CD4-positive, alpha-beta T cell treated with Interleukin-17A for 4 hours (primary cell): Measurements from ENCODE around the gene CNN3.

Source experiments
- DNase-seq: peaks from one replicate; pipeline ENCODE4 v3.0.0-alpha.2; 2020; ENCODE audit warnings: mixed read lengths

Gene CNN3

DNA sequence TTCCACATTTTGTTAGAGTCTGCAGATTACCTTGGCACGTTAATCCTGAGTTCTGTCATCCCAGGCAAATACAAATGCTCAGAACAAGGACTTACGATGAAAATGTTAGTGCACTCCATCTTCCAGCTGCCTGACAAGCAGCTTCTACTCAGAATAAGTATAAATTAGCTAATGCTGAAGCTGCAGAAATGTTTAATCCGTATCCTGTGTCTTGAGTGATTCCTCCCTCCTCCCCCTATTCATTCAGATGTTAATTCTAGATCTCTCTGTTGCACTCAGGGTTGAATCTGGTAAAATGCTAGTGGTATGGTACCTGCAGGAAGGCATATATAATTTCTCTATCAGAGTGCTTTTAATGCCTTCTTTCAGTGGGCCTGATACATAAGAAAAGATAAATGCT is 39.8 kb downstream of the CNN3 start:
- no peak for DNase-seq

DNA sequence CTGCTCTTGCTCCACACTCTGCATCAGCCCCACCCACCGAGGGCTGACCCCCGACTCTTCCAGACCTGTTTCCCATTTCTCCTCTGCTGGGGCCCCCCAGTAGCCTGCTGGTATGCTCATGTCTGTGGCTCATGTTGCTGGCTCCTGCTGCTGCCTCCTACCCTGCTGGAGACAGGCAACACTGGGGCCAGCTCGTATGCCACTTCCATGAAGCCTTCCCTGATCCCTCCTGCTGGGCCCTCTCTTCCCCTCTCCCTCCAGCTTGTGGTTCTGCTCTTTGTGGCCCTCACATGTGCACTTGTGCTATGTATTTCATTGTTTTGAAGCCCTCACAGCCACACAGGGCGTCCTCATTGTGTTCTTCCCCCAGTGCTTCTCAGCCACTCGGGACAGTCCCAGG is 40.5 kb downstream of the CNN3 start:
- DNase-seq: no peak

DNA sequence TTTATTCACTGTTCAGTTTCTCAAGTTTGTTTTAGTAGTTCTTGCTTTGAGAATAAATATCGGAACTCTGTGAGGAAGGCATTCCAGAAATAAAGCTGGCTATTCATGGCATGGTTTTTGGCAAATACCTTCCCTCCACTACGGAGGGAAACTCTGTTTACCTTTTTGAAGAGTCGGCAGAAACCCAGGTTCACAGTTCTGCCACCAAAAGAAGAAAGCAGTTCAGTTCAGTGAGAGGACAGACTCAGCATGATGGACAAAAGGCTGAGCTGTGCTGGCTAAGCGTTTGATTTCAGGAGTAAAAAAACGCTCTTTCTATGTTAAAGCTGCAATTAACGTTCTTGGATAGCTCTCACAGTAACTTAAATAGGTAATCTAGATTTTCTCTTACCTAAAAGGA is 42.4 kb downstream of the CNN3 start:
- DNase-seq: no peak

DNA sequence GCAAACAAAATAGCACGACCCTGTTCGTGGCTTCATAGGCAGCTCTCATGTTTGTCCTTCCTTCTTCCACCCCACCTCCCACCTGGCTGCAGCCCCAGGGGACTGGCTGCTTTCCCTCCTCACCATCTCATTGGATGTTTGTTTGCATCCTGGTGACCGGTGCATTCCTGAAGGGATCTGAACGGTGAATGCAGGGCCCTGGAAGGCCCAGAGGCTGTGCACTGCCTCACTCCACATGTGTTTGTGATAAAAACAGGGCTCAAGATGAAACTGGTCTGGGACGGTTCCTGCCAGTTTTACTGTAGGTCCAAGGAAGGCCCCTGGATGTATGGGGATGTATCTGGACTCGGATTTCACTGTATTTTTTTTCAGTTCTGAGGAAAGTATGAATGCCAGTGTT is 42.8 kb downstream of the CNN3 start:
- DNase-seq: no peak

DNA sequence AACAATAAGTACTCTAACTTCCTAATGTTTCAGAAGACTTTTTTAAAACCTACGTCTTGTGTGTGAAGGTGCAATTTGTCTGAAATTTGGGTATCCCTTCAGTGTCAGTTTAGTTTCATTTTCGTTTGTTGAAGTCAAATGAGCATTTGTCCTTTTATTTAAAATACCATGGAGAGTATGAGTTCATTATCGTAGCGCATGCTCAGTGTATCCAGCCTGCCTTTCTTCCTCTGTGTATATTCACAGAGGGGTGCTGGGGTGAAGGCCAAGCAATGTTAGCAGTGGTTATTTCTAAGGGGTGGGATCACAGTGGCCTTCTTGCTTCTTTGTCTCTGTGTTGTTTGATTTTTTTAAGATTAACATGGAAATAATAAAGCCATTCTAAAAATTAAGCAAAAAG is 43.2 kb downstream of the CNN3 start:
- DNase-seq: peak; percentile 17

DNA sequence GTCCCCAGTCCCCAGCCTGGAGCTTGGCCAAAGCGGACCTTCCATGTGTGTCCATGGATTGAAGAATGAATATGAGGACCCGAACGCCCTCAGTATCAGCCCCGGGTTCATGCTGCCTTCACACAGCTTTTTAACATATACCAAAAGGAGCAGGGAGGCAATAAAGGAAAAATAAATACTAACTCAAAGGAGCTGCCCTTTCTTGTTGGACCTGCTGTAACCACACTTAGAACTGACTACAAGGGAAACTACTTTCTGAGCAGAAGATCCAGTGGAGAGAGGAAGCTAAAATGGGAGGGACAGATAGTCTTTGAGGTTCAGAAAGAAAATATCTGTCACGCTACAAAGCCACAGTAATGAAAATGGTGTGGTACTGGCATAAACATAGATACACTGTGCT is 48.6 kb downstream of the CNN3 start:
- no peak for DNase-seq

DNA sequence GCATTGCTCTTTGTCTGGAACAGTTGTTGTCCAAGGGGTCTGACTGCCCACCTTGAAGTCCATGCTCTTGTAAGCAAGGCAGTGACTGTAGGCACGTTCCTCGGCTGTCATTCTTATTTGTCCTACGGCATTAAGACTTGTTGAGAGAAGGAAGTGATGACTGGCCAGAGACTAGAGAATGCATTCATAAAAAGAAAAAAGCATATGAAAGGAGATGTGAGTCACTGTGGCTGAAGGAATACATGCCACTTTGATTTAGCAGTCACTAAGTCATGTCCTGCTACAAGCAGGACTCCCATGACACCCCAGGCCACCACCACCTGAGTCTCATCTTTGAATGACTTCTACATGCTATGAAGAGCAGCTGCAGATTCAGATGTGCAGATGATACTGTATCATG is 50.5 kb downstream of the CNN3 start:
- DNase-seq: no peak

DNA sequence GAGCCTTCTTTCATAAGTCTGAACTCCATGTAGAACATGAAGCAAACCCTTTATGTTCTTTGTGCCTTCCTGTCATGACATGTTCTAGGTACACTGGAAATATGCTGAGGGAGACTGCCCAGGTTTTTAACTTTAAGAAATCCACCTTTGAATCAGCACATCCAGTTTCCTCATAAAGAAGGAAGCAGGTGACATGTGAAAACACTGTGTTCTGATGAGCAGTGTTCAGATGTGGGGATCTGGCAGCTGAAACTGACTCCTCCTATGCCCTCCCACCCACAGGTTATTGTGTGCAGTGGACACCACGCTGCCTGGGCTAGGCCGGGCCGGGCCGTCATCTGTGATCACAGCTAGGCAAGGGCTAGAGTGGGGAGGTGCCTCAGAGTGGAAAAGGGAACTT is 51.1 kb downstream of the CNN3 start:
- DNase-seq: no peak

DNA sequence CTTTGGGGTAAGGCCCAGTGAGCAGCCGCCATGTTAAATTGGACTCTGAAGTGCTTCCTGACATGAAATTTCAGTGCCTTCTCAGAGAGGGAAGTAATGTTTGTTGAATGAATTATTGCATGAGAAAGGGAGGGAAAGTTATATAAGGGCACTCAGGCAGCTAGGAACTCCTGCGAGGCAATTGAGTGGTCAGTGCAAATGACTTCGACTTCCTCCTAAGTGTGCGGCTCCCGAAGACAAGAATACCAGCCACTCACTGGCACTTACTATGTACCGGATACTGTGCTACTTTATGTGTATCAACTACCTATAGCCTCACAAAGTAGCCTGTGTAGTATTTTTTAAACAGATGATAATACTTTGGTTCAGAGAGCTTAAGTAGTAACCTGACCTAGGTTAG is 52.5 kb downstream of the CNN3 start:
- DNase-seq: no peak

DNA sequence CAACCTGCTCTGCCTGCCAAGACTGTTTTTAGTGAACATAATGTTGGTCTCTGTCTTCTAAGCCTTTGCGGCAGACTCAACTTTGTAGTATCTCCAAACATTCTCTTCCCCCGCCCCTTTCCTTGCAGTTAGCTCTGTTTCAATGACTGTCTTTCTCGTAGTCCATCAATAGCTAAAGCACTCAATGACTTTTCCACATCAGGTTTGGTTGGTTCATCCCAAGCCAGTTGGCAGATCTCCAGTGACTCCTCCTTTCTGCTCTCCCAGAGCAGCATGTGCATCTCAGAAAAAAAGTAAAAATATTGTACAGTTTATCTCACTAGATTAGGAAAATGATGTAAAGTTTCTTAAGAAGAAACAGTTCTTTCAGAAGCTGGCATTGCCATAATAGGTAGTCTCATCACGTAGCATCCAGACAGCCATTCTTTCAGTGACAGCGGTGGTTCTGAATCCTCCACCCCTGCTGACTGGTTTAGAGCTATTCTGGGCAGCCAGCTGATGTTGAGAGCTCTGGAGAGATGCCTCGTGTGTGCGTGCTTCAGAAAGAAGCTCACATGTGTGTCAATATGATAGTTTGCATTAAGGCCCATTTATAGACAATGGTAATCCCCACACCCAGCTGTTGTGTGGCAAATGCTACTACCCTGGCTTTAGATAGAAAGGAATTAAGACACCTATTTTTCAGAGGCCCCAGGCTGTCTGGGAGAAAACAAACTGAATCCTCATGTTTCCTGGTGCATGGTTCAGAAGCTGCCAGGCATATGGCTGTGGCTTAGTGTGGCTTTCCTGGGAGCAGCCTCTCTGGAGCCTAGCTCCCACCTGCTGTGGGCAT is 53.2 kb downstream of the CNN3 start:
- no peak for DNase-seq

DNA sequence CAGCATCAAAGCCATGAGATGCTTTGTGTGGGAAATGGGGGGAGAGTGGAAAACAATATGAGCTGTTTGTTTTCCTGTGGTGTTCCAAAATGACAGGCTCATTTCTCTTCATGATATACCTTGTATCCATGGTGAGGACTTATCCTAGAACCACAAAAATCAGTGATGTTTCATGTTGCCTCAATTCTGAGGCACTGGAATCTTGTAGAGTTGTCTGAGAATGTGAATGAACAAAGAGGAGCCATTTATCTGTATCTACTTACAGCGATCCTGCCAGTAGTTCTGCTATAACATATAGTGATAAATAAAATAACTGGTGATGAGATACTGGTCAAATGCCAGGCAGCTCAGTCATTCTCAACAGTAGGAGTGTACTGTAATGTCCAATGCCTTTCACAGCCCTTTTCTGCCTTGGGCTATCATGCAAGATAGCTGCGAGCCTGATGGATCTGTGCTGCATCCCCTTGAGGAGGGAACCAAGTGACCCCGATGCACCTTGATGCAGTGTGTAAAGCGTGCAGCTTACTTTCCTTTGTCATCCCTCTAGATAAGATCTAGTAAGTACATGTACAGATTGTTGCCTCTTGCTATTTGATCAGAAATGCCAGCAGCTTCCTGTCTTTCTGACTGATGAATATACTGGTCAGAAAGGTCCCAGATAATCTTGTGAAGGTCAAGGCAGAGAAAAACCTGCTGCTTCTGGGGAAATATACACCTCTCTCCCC is 54.0 kb downstream of the CNN3 start:
- no peak for DNase-seq

DNA sequence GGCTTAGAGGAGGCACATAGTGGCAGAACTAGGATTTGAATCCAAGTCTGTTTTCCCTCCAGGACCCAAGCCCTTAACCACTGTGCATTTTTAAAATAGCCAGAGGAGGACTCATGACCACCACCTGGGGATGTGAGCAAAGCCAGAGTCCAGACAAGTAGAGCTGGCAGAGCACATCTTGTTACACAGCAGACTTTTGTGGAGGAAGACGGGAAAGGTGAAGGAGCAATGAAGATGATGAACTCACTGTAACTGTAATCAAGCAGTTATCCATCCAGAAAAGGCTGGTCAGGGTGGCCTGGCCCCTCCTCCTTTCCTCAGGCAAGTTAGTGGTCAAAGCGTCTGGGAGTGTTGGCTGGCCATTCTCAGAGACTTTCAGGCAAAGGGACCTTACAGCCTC is 55.9 kb downstream of the CNN3 start:
- no peak for DNase-seq

DNA sequence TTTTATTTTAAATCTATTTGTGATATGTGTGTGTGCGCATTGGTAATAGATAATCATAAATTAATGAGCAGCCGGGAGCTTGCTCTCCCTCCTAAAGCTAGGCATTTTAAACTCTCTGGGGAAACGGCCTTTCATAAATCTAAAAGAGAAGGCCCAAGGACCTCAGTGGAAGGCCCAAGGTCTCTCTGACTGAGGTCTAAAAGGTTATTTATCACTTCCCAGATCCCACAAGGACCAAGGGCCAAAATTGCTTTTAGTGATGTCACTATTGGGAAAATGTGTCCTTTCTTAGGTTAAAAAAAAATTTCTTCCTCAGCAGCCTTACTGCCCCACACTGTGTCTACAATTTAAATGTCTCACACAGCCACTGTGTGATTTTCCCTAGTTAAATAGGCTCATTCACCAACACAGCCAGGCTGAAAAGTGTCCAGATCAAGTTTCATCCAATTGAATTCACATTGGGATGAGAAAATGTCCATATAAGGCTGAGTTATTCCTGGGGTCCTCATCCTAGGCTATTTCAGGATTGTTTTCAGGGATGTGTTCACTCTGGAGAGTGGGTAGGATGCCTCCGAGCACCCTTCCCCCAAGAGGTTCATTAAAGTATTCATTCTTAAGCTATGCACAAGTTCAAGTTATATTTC is 60.6 kb downstream of the CNN3 start:
- DNase-seq: no peak

DNA sequence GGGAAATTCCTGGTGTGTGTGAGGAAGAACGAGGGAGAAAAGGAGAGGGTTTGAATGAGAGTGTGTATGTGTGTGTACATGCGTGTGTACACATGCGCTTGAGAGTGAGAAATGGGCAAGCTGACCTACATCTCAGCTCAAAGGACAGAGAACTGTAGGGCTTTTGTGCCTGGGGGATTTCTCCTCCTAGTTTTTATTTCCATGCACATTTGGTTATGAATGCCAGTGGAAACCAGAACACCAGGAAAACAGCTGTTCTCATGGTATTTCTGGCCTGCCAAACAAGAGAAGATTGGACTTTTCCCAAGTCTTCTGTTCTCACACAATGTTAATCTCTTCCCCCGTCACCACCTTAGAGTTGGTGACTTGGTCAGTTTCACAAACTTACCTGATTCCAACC is 61.5 kb downstream of the CNN3 start:
- DNase-seq: no peak

DNA sequence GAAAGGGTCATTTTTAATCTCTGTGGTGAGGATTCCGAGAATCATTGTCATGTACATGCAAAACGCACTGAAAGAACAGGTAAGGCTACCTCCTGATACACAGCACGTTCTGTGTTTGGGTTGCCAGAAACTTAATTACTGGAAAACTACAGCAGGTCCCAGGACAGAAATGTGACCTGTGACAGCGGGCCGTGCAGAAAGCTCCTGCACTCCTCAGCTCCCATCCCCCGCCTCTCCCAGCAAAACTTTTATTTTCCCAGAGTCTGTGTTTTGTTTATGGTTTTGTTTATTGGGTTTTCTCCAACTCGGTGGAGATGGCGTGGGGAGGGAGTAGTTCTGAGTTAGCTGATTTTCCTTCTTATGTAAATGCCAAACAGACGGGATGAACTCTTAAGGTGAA is 62.1 kb downstream of the CNN3 start:
- DNase-seq: no peak

DNA sequence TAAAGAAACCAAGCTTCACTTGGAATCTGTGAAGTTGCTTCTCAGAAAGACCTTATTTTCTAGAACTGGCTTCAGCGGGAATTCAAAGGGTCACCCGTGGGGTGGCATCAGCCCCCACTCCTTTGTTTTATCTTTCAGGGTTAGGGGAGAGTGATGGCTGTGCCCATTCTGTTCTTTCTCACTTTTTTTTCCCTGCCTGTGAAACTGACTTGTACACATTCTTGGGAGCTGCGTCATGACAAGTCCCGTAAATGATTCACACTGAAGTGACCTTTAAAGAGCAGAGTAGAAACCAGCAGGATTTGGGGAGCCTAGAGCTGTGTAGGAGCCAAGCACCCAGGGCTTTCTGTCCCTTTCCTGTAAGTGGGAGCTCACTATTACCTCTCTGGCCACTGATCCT is 63.0 kb downstream of the CNN3 start:
- DNase-seq: no peak

DNA sequence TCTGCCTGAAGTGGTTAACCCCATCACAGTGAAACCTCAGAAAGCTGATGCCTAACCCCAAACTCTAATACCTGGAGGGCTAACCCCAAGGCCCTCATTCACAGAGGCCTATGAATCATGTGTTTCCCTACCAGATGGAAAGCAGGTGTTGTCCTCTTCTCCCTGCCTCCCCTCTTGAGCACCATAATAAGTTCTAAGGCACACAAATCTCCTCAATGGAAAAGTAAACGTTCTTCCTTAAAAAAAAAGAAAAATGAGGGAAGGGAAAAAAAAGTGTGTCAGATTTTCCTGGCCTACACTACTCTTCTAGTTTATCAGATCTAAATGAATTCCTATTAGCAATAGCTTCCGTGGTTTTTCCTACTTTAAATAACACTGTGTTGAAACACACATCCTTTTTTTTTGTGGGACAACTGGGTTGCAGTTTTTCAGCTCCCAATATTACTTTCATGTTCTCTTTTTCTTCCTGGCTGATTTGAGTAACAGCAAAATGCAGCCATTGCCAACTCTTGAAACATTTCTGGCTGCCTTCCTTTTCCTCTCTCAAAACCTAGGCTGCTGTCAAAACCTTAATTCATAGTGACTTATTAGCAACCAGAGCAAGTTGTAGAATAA is 63.5 kb downstream of the CNN3 start:
- DNase-seq: no peak

DNA sequence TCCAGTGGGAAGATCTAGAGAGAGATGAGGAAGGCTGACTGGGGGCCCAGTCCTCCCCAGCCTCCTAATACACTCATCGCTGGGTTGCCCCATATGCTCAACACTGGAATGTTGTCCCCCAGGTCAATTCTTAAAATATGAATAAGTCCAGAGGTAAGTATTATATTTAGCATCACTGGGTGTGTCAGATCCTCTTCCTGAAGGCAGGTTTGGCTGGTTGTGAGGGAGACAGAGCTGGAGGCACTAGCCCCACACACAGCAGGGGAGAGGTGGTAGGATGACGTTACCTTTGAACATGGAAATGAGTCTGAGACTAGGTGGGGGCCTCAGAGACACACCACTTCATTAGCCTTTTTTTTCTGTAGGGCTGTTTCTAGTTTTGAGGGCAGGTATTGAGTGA is 64.2 kb downstream of the CNN3 start:
- no peak for DNase-seq

DNA sequence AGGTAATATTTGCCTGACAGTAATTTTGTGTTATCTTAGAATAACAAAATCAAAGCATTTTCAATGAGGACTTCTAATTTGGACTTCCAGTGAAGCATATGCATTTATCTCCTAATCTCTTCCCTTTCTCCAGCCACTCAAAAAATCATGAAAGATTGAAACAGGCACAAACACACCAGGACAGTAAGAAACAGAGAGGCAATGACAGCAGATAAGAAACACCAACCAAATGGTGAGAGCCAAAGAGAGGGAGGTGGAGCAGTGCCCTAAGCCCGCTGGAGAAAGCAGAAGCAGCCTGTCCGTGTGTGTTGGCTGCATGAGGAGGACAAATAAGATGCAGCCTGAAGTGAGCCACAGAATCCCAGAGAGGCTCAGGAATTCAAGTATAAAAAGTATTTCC is 67.7 kb downstream of the CNN3 start:
- no peak for DNase-seq

DNA sequence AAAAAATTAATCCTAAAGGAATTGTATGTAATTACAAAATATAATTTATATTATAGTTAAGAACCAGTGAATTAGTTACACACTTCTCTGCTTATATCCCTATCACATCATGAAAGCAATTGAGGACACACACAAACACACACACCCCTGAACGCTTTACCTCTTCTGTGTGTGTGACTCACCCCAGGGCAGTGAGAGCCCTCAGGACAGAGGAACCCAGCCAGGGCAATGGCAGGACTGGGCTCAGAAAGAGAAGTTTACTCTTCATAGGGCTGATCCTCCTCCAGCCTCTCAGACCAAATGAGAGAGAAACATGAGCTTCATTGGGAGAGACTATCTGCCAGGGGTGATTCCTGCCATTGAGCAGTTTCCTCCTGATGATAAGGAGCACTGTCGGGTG is 68.6 kb downstream of the CNN3 start:
- no peak for DNase-seq

DNA sequence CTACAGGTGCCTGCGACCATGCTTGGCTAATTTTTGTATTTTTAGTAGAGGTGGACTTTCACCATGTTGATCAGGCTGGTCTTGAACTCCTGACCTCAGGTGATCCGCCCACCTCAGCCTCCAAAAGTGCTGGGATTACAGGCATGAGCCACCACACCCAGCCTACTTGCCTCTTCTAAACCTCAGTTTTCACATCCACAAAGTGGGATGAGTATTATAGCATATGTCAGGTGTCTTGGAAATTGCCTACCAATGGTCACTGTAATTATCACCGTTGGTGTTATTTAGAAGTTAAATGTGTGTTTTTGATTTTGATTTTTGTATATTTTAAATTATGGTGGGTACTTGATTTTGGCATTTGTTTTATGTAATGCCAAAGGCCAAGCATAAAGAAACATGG is 70.0 kb downstream of the CNN3 start:
- DNase-seq: no peak

DNA sequence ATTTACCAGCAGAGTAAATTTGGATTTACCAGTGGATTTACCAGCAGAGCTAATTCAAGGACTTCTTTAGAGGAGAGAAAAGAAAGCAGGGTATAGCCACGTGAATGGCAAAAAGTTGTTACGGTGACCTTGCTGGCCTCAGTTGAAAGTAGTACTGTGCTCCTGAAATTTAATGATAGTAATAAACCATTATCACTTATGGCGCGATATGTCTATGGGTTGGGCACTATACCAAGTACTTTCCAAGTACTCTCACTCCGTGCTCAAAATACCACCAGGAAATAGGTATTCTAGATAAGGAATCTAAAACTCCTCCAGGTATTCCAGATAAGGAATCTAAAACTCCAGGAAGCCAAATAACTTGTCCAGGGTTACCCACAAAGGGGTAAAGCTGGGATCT is 70.9 kb downstream of the CNN3 start:
- DNase-seq: no peak

DNA sequence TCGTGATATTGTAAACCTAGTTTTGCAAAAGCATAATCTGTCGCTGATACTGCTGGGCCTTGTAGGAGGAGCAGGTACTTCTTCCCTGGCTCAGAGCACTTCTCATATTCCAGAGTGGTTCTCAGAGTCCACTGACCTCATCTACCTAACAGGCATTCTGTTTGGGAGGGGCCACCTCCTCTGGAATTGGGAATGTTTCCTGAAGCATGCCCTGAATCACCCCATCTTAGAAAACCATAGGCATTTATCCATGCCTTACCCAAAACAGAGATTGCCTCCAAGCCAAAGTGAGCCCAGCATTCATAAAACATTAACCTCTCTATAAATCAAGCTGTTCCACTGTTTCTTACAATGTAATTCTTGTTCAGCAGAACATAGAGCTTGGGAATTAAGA is 71.6 kb downstream of the CNN3 start:
- DNase-seq: no peak
